GM12874 (cell line): Measurements from ENCODE around the gene PTPRF.

Experiments
- CTCF ChIP-seq: IDR thresholded peaks from 2 replicates; pipeline ENCODE4 v1.5.1; 2011; ENCODE audit warnings: low read depth, mild to moderate bottlenecking, control low read depth, low read length, moderate library complexity; ENCODE audit not compliant: insufficient read depth

PTPRF gene

DNA sequence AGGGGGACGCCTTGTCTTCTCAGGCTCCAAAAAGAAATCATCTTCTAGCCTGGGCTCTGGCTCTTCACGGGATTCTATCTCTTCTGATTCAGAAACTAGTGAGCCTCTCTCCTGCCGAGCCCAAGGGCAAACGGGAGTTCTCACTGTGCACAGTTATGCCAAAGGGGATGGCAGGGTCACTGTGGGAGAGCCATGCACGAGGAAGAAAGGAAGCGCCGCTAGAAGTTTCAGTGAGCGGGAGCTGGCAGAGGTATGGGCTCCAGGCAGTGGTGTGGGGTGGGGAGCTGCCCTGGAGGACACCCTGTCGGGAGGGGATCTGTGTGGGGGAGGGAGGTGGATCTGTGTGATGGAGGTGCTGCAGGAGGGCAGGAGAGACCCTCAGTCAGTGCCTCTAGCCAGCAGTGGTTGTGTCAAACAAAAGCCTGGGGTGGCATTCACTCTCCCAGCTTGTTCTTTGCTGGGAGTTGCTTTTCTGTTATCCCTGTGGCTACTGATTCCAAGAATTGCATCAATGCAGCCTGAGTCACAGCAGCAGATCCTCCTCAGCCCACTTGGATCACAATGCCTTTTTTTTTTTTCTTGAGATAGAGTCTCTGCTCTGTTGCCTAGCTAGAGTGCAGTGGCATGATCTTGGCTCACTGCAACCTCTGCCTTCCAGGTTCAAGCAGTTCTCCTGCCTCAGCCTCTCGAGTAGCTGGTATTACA, 141.1 kb downstream of the PTPRF start:
- no peak for TF ChIP-seq CTCF

- TF ChIP-seq CTCF, result no peak
These were observed 142.6 kb downstream of the PTPRF start for GRCh38 chr1:43673261-43673660.
